Ovary (tissue), 9 donors: ENCODE results near the gene LRRC37A3. TPM values are rescaled to one million over a fixed set of nuclear protein-coding genes. Genes with fewer than 3 reads are reported as not detected.

Experiments
- DNase-seq, 5 donors: peaks; one replicate each; pipeline ENCODE4 v3.0.0-alpha.2; 2019 to 2020
- H3K27ac ChIP-seq, 2 donors: fragments of 200-600 bp; one replicate each; pipeline versions ENCODE4 v1.5.1 to v1.8.0; 2019 to 2022
- H3K27me3 ChIP-seq: fragments of 200-600 bp; one replicate; pipeline ENCODE4 v1.8.0; 2022
- H3K36me3 ChIP-seq: fragments of 200-600 bp; sonication (generic); one replicate; pipeline ENCODE4 v1.5.1; 2019
- H3K4me1 ChIP-seq: one replicate; pipeline ENCODE4 v1.8.1; 2013; ENCODE audit warnings: mild to moderate bottlenecking, moderate library complexity; ENCODE audit not compliant: insufficient read depth
- H3K4me3 ChIP-seq: fragments of 200-600 bp; sonication (generic); one replicate; pipeline ENCODE4 v1.5.1; 2017
- H3K9me3 ChIP-seq, 2 donors: fragments of 200-600 bp in 1 of 2; sonication (generic) in 1 of 2; one replicate each; pipeline versions ENCODE4 v1.5.1 to v1.8.1; 2013 to 2019; ENCODE audit warnings: mild to moderate bottlenecking in 1 of 2, moderate library complexity in 1 of 2
- EP300 ChIP-seq: sonication (generic); formaldehyde crosslinking; IDR thresholded peaks from one replicate; pipeline ENCODE4 v1.6.1; 2017; ENCODE audit warnings: antibody characterized with exemption
- POLR2A ChIP-seq: fragments of 450-650 bp; IDR thresholded peaks from one replicate; pipeline ENCODE4 v1.6.1; 2017; ENCODE audit warnings: antibody characterized with exemption, mild to moderate bottlenecking, moderate library complexity
- WGBS, 3 donors: extraction: QIAGEN DNeasy Blood & Tissue Kit in 1 of 3; methylation state at CpG; one replicate each; pipeline versions ENCODE4 v1.1.5 to v1.1.7; 2013 to 2017; 5-methylcytosine and 5-hydroxymethylcytosine counted together
- intact Hi-C, 4 donors: fragments of 100-400 bp; cut with DNase I; formaldehyde crosslinking; loops; one replicate each; pipeline versions ENCODE4 v1.11.0 to v1.15.1; 2022 to 2023
- polyA plus RNA-seq, 2 donors: library from polyadenylated mRNA; stranded (reverse); fragments of 200-250 nt in 1 of 2; fragments of 350-450 nt in 1 of 2; fragmentation: Illumina TruSeq in 1 of 2; extraction: RNeasy Lipid Tissue Mini Kit (QIAGEN cat#74804) in 1 of 2; gene quantifications; one replicate each; pipeline ENCODE4 v1.2.3, GENCODE V29; 2013 to 2014
- total RNA-seq, 7 donors: library from RNA; depleted of rRNA in 2 of 7; stranded (reverse); fragments of >200 nt in 2 of 7; fragmentation: NEBNext Ultra II Directional in 3 of 7; extraction: Animal tissue kit (Norgen Biotek cat#: 25700) in 3 of 7; gene quantifications; one replicate each; pipeline versions ENCODE4 v1.1.0 to v1.2.4, GENCODE V29; 2016 to 2023
- TF ChIP-seq, protein P1 (sequence below), 3 donors: fragments of 450-650 bp in 2 of 3; fragments of 200-600 bp in 1 of 3; IDR thresholded peaks; one replicate each; pipeline versions ENCODE4 v1.5.1 to v1.8.0; 2016 to 2022; ENCODE audit warnings: antibody characterized with exemption in 3 of 3, mild to moderate bottlenecking in 1 of 3
- donor health status: DM: no; HTN: no; CAD: no; lungs with moderate emphysema.
- donor health status: DM: no; HTN: no; CAD: no.
- donor health status: Bipolar disorder and iron deficiency.
- donor health status: DM: yes; HTN: yes; CAD: no.
- donor health status: DM: no; HTN: no; CAD: no.
- donor health status: DM: yes; HTN: yes; CAD: no.

LRRC37A3 gene
- total and polyA plus RNA-seq, 9 donors, result 2.5 to 23.4 (median 10.8) TPM

DNA sequence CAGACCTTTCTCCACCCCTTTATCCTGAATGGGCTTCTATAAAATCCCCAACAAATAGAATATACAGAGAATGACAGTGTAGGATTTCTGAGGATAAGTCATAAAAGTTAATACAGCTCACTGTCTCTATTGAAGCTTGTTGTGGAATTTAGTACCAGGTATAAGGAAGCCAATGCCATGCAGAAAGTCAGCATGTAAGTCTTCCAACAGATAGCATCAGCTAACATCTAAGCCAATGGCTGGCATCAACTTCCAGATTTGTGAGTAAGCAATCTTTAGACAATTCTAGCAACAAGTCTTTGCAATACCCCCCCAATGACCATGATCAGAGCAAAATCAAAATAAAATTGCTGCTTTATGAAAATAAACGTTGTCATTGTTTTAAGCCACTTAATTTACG is 22.5 kb upstream of the LRRC37A3 start:
- DNase-seq, result no peak
- TF ChIP-seq EP300, result no peak
- no peak for TF ChIP-seq POLR2A
- TF ChIP-seq, protein P1, sequence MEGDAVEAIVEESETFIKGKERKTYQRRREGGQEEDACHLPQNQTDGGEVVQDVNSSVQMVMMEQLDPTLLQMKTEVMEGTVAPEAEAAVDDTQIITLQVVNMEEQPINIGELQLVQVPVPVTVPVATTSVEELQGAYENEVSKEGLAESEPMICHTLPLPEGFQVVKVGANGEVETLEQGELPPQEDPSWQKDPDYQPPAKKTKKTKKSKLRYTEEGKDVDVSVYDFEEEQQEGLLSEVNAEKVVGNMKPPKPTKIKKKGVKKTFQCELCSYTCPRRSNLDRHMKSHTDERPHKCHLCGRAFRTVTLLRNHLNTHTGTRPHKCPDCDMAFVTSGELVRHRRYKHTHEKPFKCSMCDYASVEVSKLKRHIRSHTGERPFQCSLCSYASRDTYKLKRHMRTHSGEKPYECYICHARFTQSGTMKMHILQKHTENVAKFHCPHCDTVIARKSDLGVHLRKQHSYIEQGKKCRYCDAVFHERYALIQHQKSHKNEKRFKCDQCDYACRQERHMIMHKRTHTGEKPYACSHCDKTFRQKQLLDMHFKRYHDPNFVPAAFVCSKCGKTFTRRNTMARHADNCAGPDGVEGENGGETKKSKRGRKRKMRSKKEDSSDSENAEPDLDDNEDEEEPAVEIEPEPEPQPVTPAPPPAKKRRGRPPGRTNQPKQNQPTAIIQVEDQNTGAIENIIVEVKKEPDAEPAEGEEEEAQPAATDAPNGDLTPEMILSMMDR (IDR thresholded peaks at IDR 0.05), result no peak
- H3K4me1 ChIP-seq, result no peaks in the 10 kb centered on the region
- H3K27ac ChIP-seq, result no peak overlapping the region
- no peaks in the 10 kb centered on the region for H3K36me3 ChIP-seq
- H3K4me3 ChIP-seq, result no peak overlapping the region
- H3K9me3 ChIP-seq, result no peaks in the 10 kb centered on the region
- WGBS, 3 donors, result 74 to 91% (median 77%) methylated on average over 2 of the region's 2 CpGs
- intact Hi-C loops, result no loop called here
- no peaks in the 10 kb centered on the region for H3K27me3 ChIP-seq

DNA sequence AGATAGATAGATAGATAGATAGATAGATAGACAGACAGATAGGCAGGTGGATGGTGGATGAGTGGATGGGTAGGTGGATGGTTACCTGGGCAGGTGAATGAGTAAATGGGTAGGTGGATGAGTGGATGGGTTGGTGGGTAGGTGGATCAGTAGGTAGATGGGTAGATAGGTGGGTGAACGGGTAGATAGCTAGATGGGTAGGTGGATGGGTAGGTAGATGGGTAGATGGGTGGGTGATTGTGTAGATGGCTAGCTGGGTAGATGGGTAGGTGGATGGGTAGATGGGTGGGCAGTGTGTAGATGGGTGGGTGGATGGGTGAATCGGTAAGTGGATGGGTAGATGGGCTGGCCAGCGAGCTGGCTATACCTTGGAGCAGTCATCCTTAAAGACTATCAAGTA is 21.8 kb upstream of the LRRC37A3 start:
- H3K9me3 ChIP-seq, result no peaks in the 10 kb centered on the region
- intact Hi-C loops, result no loop called here
- H3K4me3 ChIP-seq, result no peak overlapping the region
- WGBS, 3 donors, result 94 to 95% (median 94%) methylated on average over 3 of the region's 3 CpGs
- H3K27me3 ChIP-seq, result no peaks in the 10 kb centered on the region
- no peaks in the 10 kb centered on the region for H3K36me3 ChIP-seq
- DNase-seq, result no peak
- no peaks in the 10 kb centered on the region for H3K4me1 ChIP-seq
- TF ChIP-seq, protein P1 (IDR thresholded peaks at IDR 0.05), result no peak
- no peak for TF ChIP-seq POLR2A
- no peak for TF ChIP-seq EP300
- H3K27ac ChIP-seq, result no peak overlapping the region

DNA sequence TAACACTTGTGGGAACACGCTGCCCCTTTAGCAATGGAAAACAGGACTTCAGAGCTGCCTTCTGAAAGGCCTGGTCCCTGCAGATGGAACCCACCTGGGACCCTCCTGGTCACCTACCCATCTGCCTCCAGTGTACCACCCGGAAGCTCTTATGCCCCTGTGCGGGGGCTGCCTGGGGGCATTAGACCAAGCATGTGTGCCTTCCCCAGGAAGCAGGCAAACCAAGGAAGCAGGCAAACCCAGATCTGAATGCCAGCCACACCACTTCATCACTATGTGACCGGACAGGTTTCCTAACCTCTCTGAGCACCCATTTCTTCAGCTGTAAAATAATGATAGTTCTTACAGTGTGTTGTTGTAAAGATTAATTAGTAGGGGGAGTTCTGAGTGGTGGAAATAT is 20.8 kb upstream of the LRRC37A3 start:
- no peaks in the 10 kb centered on the region for H3K27me3 ChIP-seq
- H3K4me3 ChIP-seq, result no peak overlapping the region

DNA sequence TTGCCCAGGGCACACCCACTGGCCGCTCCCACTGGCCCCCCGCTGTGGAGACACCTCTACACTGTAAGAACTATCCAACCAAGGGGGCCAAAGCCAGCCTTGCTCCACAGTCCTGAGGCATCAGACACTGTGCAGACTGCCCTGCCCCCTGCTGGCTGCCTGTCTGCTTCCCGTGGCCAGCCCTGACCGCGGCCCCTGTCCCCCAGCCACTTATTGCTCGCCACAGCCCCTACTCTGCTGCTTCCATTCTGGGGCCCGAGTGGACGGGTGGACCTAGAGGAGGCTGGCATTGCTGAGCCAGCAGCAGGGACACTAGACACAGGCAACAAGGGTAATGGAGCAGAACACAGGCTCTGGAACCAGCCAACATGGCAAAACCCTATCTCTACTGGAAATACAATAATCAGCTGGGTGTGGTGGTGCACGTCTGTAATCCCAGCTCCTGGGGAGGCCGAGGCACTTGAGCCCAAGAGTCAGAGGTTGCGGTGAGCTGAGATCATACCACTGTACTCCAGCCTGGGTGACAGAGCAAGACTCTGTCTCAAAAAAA is 19.7 kb upstream of the LRRC37A3 start:
- intact Hi-C loops, result loop anchor here in 1 of 4 donors (10.0 kb wide), 1 partner anchor 256 kb away; no protein-coding TSS in a partner anchor
- Histone ChIP-seq H3K27ac (no peak overlapping the region), H3K36me3 (no peaks in the 10 kb centered on the region), H3K4me3 (no peak overlapping the region), H3K9me3 (no peaks in the 10 kb centered on the region), H3K27me3 (no peaks in the 10 kb centered on the region), H3K4me1 (no peaks in the 10 kb centered on the region)
- no peak for TF ChIP-seq EP300
- TF ChIP-seq, protein P1 (IDR thresholded peaks at IDR 0.05), result no peak
- TF ChIP-seq POLR2A, result no peak
- no peak for DNase-seq
- WGBS, 3 donors, result 68 to 73% (median 71%) methylated on average over 11 of the region's 11 CpGs

More for the DNA sequence above, 20.8 kb upstream of the LRRC37A3 start:
- H3K9me3 ChIP-seq, result no peaks in the 10 kb centered on the region
- no peak for DNase-seq
- intact Hi-C loops, result no loop called here
- H3K36me3 ChIP-seq, result no peaks in the 10 kb centered on the region
- H3K4me1 ChIP-seq, result no peaks in the 10 kb centered on the region
- 92 to 96% (median 94%) methylated on average over 4 of the region's 4 CpGs for WGBS, 3 donors
- no peak overlapping the region for H3K27ac ChIP-seq
- TF ChIP-seq, protein P1 (IDR thresholded peaks at IDR 0.05), result no peak
- no peak for TF ChIP-seq POLR2A
- TF ChIP-seq EP300, result no peak
